CD4-positive, alpha-beta T cell treated with Interleukin-21 for 1 hour (primary cell): ENCODE measurements around the gene PXMP2.
"Not testable (repeated sequence)": the region's sequence is repeated elsewhere in the genome, so short reads cannot be mapped to it uniquely, and the experiment has no call there.

Experiments used
- DNase-seq: peaks from one replicate; pipeline ENCODE4 v3.0.0-alpha.2; 2020

The PXMP2 gene

GRCh38 chr12:132724506-132725241, 37.3 kb downstream of the PXMP2 start:
- DNase-seq = no peak

GRCh38 chr12:132726386-132726785, 39.0 kb downstream of the PXMP2 start:
- no peak for DNase-seq

- no peak for DNase-seq
These were observed 39.9 kb downstream of the PXMP2 start for GRCh38 chr12:132727091-132727794.

- DNase-seq = no peak
These were observed 41.1 kb downstream of the PXMP2 start for GRCh38 chr12:132728502-132728901.

- no peak for DNase-seq
These were observed 42.3 kb downstream of the PXMP2 start for GRCh38 chr12:132729541-132730320.

GRCh38 chr12:132730353-132730752, 43.0 kb downstream of the PXMP2 start:
- DNase-seq = no peak

- DNase-seq = no peak
These were observed 44.2 kb downstream of the PXMP2 start for GRCh38 chr12:132731574-132731973.

- DNase-seq = no peak
These were observed 46.8 kb downstream of the PXMP2 start for GRCh38 chr12:132734206-132734605.

- DNase-seq = no peak
These were observed 48.1 kb downstream of the PXMP2 start for GRCh38 chr12:132735496-132735895.

GRCh38 chr12:132736378-132736777, 49.0 kb downstream of the PXMP2 start:
- DNase-seq = no peak

- no peak for DNase-seq
These were observed 49.5 kb downstream of the PXMP2 start for GRCh38 chr12:132736913-132737312.

- no peak for DNase-seq
These were observed 52.4 kb downstream of the PXMP2 start for GRCh38 chr12:132739600-132740312.

GRCh38 chr12:132740313-132740646, 52.9 kb downstream of the PXMP2 start:
- DNase-seq = no peak

GRCh38 chr12:132740652-132741051, 53.3 kb downstream of the PXMP2 start:
- DNase-seq = no peak

GRCh38 chr12:132741620-132742019, 54.2 kb downstream of the PXMP2 start:
- no peak for DNase-seq

GRCh38 chr12:132743831-132744230, 56.4 kb downstream of the PXMP2 start:
- no peak for DNase-seq

- DNase-seq = no peak
These were observed 59.2 kb downstream of the PXMP2 start for GRCh38 chr12:132746613-132747012.

- no peak for DNase-seq
These were observed 60.0 kb downstream of the PXMP2 start for GRCh38 chr12:132747395-132747794.

- no peak for DNase-seq
These were observed 60.5 kb downstream of the PXMP2 start for GRCh38 chr12:132747896-132748295.

GRCh38 chr12:132748319-132748718, 60.9 kb downstream of the PXMP2 start:
- DNase-seq = no peak

- DNase-seq = not testable (repeated sequence)
These were observed 66.3 kb downstream of the PXMP2 start for GRCh38 chr12:132753670-132754069.

GRCh38 chr12:132754160-132754932, 67.0 kb downstream of the PXMP2 start:
- no peak for DNase-seq
